Neural crest cell (in vitro differentiated cells): Measurements from ENCODE around the gene TYW1. TPM values are rescaled to one million over a fixed set of nuclear protein-coding genes. Genes with fewer than 3 reads are reported as not detected.
"Not testable (repeated sequence)": the region's sequence is repeated elsewhere in the genome, so short reads cannot be mapped to it uniquely, and the experiment has no call there.

Experiments
- DNase-seq: peaks from one replicate; pipeline ENCODE4 v3.0.0; 2021; ENCODE audit warnings: low read depth, mixed read lengths, low spot score
- H3K27ac Mint-ChIP-seq: one replicate; pipeline ENCODE4 v1.8.0; 2021; ENCODE audit warnings: mild to moderate bottlenecking, mixed read lengths; ENCODE audit not compliant: unreplicated experiment
- H3K27me3 Mint-ChIP-seq: 2 replicates; pipeline ENCODE4 v1.8.0; 2021; ENCODE audit warnings: low read depth, mild to moderate bottlenecking, mixed read lengths
- H3K36me3 Mint-ChIP-seq: 2 replicates; pipeline ENCODE4 v1.8.0; 2021; ENCODE audit warnings: low read depth, mild to moderate bottlenecking, mixed read lengths
- H3K4me1 Mint-ChIP-seq: 2 replicates; pipeline ENCODE4 v1.8.0; 2021; ENCODE audit warnings: mixed read lengths
- H3K4me3 Mint-ChIP-seq: one replicate; pipeline ENCODE4 v1.8.0; 2021; ENCODE audit warnings: mild to moderate bottlenecking, mixed read lengths
- H3K9me3 Mint-ChIP-seq: 2 replicates; pipeline ENCODE4 v1.8.0; 2021; ENCODE audit warnings: mixed read lengths
- total RNA-seq: library from RNA; stranded (reverse); gene quantifications from 2 replicates; pipeline ENCODE4 v1.2.1, GENCODE V29; 2021
- TF ChIP-seq, protein P1 (sequence below): fragments of 200-600 bp; sonication (generic); conservative IDR thresholded peaks from 2 replicates; pipeline ENCODE4 v1.5.0; 2021; ENCODE audit warnings: antibody characterized with exemption, mild to moderate bottlenecking

The TYW1 gene
- total RNA-seq, 1 donor from 2014 or later: 19.3 TPM

DNA sequence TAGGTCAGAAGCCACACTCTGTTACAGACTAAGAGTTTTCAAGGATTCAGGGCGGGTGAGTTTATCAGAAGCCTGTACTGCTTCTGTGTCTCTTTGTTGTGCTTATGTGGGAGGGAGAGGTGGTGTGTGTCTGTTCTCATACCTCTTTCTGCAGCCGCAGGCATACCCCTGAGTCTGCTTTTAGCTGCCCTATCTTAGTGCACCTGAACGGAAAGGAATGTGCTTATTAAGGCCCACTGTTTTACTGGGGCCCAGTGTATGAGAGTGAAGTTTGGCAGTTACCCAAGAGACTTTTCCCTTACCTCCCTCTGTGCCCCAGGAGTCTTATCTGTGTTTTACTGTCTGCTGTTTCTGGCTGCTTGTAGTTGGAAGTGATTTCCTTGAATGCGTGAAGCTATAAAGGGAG lies 104.3 kb downstream of the TYW1 start:
- TF ChIP-seq, protein P1, sequence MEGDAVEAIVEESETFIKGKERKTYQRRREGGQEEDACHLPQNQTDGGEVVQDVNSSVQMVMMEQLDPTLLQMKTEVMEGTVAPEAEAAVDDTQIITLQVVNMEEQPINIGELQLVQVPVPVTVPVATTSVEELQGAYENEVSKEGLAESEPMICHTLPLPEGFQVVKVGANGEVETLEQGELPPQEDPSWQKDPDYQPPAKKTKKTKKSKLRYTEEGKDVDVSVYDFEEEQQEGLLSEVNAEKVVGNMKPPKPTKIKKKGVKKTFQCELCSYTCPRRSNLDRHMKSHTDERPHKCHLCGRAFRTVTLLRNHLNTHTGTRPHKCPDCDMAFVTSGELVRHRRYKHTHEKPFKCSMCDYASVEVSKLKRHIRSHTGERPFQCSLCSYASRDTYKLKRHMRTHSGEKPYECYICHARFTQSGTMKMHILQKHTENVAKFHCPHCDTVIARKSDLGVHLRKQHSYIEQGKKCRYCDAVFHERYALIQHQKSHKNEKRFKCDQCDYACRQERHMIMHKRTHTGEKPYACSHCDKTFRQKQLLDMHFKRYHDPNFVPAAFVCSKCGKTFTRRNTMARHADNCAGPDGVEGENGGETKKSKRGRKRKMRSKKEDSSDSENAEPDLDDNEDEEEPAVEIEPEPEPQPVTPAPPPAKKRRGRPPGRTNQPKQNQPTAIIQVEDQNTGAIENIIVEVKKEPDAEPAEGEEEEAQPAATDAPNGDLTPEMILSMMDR: no peak
- Mint-ChIP-seq H3K27ac (peak overlapping the region; percentile 8), H3K9me3 (no peaks in the 10 kb centered on the region), H3K4me1 (no peaks in the 10 kb centered on the region), H3K36me3 (peaks cover 14% of the 10 kb centered on the region), H3K27me3 (no peaks in the 10 kb centered on the region), H3K4me3 (no peak overlapping the region)
- no peak for DNase-seq

DNA sequence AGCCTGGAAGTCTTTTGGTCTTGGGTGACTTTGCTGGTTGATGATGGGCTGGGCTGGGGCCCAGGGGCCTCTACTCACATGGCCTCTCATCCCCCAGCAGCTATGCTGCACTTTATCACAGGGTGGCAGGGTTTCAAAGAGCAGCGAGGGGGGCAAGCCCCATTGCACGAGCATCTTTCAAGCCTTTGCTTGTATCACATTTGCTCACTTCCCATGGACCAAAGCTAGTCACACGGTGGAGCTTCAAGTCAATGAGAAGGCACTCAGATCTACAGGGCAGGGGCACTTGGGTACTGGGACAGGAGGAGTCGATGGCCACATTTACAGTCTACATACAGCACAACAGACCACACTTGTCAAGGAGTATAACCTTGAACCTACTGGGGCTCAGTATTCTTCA lies 108.3 kb downstream of the TYW1 start:
- H3K4me3 Mint-ChIP-seq, H3K27me3 Mint-ChIP-seq, H3K9me3 Mint-ChIP-seq, H3K4me1 Mint-ChIP-seq, DNase-seq: not testable (repeated sequence)
- H3K36me3 Mint-ChIP-seq: peaks cover 12% of the 10 kb centered on the region
- H3K27ac Mint-ChIP-seq: peak overlapping the region; percentile 57

DNA sequence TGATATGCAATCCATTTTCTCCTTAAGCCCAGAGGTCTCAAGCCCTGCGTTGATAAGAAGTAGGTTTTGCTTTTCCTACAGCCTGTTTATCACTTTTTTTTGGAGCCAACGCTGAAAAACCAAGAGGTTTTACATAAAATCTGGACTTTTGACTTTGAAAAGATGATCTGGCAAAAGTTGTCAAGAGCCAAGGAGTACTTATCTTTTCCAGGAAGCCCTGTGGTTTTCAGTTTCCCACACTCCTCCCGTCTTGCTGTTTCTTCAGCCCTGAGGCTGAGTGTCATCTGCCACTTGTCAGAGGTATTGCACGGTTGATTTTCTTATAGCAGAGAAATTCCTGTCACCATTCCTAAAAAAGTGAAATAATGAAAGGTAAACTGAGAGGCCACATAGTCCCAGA lies 108.7 kb downstream of the TYW1 start:
- DNase-seq: no peak
- Mint-ChIP-seq H3K36me3 (peaks cover 17% of the 10 kb centered on the region), H3K4me1 (no peaks in the 10 kb centered on the region), H3K27ac (no peak overlapping the region), H3K9me3 (no peaks in the 10 kb centered on the region), H3K27me3 (no peaks in the 10 kb centered on the region), H3K4me3 (no peak overlapping the region)
- TF ChIP-seq, protein P1: no peak

DNA sequence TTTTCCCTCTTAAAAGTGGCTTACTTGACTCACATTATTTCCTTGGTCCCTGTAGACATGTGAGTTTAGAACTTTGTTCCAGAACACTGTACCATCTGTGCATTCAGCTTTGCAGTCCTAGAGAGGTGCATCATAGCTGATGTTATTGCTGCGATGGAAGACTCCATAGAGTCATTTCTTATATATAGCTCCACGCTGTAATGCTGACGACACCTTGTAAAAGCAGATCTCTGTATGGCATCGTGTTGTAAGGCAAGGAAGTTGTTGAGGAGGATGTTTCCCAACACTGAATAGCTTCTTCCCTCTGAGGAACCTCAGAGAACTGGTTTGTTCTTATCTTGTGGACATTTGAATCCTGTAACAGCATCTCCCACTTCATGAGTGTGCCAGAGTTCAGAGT lies 109.6 kb downstream of the TYW1 start:
- H3K36me3 Mint-ChIP-seq: peaks cover 18% of the 10 kb centered on the region
- not testable (repeated sequence) for H3K4me3 Mint-ChIP-seq, H3K9me3 Mint-ChIP-seq, H3K4me1 Mint-ChIP-seq, H3K27ac Mint-ChIP-seq, DNase-seq, H3K27me3 Mint-ChIP-seq

DNA sequence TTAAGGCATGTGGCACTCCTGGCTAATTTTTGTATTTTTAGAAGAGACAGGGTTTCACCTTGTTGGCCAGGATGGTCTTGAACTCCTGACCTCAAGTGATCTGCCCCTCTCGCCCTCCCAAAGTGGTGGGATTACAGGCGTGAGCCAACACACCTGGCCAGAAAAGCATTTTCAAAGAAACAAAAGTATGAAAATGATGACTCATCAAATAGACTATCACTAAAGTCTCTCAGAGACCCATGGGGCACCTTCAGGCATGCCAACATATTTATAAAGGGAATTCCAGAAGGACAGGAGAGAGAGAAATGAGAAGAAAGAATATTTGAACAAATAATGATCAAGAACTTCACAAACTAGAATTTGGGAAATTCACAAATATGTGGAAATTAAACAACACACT lies 114.7 kb downstream of the TYW1 start:
- not testable (repeated sequence) for H3K27me3 Mint-ChIP-seq, DNase-seq, H3K9me3 Mint-ChIP-seq, H3K4me1 Mint-ChIP-seq, H3K4me3 Mint-ChIP-seq, H3K27ac Mint-ChIP-seq
- H3K36me3 Mint-ChIP-seq: peaks cover 11% of the 10 kb centered on the region

DNA sequence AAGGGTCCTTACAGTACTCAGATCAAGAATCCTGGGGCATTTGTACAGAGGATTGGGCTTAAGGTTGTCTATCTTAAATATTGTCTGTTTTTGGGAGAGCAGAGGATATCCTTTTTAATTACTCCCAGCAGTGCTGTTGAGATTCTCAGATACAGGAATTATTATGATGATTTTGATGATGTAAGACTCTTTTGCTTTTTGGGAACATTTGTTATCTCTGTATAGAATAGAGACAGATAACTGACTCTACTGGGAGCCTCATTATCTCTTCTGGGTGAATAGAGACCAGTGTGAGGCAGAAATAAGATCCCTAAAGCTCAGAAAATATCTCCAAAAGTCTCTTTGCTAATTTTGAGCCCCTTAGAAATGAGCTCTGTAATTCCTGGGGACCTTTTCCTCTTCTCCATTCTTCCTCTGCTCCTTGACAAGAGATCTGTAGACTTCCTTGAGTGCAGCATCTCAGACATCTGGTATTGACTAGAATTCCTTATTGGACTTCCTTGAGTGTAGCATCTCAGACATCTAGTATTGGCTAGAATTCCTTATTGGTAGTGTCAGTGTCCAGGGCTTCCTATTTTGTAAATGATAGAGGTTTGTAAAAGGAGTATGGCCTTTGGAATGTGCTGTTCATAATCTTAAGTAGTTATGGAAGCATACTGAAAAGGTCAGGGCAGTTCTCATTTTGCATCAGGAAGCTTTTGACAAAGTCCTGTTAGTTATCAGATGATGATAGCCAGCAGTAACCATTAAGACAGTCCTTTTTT lies 118.0 kb downstream of the TYW1 start:
- not testable (repeated sequence) for H3K9me3 Mint-ChIP-seq, H3K27me3 Mint-ChIP-seq, H3K36me3 Mint-ChIP-seq, H3K4me1 Mint-ChIP-seq, DNase-seq, H3K4me3 Mint-ChIP-seq
- peak overlapping the region; percentile 70 for H3K27ac Mint-ChIP-seq

DNA sequence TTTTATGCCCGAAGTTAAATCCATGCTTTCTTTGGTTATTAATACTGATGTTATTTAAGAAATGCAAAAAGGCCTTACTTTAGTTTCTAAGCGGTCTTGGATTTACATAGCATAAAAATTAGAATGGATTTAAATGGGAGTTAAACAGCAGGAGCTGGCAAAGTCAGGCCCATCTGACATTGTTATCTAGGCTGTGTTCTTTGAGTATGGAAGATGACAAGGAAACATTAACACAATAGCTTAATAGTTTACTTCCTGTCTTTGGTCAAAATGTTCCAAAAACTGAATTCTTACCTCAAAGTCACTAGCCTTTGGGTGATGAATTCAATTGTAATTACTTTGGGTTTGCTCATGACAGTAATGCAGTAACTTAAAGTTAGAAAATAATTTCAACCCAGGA lies 123.9 kb downstream of the TYW1 start:
- H3K27ac Mint-ChIP-seq, DNase-seq, H3K9me3 Mint-ChIP-seq, H3K27me3 Mint-ChIP-seq, H3K4me3 Mint-ChIP-seq, H3K36me3 Mint-ChIP-seq: not testable (repeated sequence)
- H3K4me1 Mint-ChIP-seq: peaks cover 12% of the 10 kb centered on the region

DNA sequence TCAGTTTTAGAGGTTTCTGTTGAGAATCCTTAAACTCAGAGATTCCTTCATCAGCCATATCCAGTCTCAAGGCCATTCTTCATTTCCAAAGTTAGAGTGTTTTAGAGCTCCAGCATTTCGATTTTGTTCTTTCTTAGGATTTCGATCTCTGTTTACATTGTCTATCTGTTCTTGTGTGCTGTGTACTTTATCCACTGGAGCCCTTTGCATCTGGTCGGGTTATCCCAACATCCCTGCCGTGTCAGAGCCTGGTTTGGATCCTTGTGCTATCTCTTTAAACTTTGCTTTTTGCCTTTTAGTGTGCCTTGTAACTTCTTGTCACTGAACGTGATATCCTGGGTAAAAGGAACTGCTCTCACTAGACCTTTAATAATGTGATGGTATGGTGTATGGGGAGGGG lies 131.6 kb downstream of the TYW1 start:
- not testable (repeated sequence) for H3K9me3 Mint-ChIP-seq, DNase-seq, H3K27ac Mint-ChIP-seq, H3K4me3 Mint-ChIP-seq, H3K27me3 Mint-ChIP-seq, H3K36me3 Mint-ChIP-seq
- peaks cover 14% of the 10 kb centered on the region for H3K4me1 Mint-ChIP-seq

DNA sequence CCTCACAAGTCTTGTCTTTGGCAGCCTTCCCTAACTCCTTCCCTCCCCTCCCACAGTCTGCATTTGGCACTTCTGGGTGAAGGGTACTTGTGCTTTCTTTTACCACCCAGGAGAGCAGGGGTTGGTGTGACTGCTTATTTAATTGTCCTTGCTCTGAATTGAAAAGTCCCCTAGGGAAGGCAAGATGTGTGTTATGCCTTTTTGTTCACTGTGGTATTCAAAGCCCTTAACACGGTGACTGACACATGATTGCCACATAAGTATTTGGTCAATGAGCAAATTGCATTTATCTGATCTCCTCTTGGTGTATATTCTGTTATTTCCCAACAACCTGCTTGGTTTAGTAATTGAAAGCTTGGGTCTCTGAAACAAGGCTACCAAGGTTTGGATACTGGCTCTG lies 134.1 kb downstream of the TYW1 start:
- not testable (repeated sequence) for H3K27ac Mint-ChIP-seq, DNase-seq, H3K9me3 Mint-ChIP-seq, H3K27me3 Mint-ChIP-seq, H3K4me1 Mint-ChIP-seq, H3K4me3 Mint-ChIP-seq, H3K36me3 Mint-ChIP-seq

DNA sequence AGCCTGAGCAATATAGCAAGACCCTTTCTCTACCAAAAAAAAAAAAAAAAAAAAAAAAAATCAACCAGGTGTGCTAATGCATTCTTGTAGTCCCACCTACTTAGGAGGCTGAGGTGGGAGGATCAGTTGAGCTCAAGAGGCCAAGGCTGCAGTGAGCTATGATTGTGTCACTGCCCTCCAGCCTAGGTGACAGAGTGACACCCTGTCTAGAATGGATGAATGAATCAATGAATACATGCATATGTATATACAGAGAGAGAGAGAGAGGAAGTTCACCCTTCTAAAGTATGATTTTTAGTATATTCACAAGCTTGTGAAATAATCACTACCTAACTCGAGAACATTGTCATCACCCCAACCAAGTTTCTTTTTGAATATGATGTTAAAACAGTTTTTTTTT lies 138.3 kb downstream of the TYW1 start:
- not testable (repeated sequence) for H3K36me3 Mint-ChIP-seq, H3K27me3 Mint-ChIP-seq, H3K4me1 Mint-ChIP-seq, H3K4me3 Mint-ChIP-seq, DNase-seq, H3K9me3 Mint-ChIP-seq, H3K27ac Mint-ChIP-seq

DNA sequence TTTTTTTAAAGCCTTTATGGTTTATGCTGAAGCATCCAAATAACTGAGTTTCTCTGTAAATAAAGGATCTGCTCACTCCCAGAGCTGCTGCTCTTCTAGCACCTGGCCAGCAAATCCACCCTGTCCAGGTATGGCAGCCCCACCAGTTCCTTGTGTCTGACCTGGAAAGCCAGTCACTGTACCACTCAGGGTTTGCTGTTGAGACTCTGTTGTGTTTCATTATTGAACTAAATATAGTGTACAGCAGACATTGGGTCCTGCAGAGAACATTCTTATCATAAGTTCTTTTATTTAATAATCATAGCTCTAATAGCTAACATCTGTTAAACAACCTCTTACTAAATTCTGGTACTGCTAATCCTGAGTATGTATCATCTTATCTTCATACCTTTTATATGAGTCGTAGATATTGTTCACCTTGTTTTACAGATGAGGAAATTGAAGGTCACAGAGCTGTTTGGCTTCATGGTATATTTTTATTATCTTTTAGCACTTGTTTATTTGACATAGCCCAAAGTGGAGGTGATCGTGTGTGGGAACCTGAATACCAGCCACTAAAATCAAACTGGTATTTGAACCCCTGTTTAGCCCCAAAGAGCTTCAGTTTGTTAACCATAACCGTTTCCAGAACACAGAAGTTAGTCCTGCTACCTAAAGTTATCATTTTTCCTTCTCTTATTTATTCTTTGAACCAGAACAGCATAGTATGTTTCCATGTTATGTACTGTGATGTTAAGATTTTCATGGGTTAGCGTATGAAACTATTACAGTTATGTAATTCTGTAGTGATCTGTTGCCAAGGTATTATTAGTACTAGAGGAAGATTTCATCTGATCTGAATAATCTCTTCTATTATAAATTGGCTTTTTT lies 139.2 kb downstream of the TYW1 start:
- not testable (repeated sequence) for H3K27ac Mint-ChIP-seq, H3K9me3 Mint-ChIP-seq, H3K4me3 Mint-ChIP-seq, H3K36me3 Mint-ChIP-seq, DNase-seq, H3K4me1 Mint-ChIP-seq, H3K27me3 Mint-ChIP-seq
